Raji (cell line): ENCODE results near the gene SHISA5.

Experiments used
- POLR2A ChIP-seq: IDR thresholded peaks from 2 replicates; pipeline ENCODE4 v1.6.1; 2011; ENCODE audit warnings: low read depth, low read length, control low read depth; ENCODE audit not compliant: insufficient read depth

SHISA5 gene

DNA sequence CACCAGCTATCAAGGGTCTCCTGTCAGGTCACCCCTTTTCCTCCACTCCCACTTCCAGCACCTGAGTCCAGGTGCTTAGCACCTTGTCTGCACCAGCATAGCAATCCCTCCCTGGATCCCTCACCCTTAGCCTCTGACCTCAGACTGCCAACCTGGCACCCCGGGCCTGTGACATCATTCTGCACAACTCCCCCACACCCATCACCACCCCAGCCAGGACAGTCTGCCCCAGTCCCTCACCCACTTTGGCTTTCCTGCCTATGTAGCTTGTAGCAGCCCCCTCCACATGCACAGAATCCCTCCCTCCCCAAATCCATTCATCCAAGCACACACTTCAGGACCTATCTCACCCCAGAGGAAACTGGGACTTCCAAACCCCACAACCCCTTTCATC, 73.3 kb downstream of the SHISA5 start:
- no peak for TF ChIP-seq POLR2A

DNA sequence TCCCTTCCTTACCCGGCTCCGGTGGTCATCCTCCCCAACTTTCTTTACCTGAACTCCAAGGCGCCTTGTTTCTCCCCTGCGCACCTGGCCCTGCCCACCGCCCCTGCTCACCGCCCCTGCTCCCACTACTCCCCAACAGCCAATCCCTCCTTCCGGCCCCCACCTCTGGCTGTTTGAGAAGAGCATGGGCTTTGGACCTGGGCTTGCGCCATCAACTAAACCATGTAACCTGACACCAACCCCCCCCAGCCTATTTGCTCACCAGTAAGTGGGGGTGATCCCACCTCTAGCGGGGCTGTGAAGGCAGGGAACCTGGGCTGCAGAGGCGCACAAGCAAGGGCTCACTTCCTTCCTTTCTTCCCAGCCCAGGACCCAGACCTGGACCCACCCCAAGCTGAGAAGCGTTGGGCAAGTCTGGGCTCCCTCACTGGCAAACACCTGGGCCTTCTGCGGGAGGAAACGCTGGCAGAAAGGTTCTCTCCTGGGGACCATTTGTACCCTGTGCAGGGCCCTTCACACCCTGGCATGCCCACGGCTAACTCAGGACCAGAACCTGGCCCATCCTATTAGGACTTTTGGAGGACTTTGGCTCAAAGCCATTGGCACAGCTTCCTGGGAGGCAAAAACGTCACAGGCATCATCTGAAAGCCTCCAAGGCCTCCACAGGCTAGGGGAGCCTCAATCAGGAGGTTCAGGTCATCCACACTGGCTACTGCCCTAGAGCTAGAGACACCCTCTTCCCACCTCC, 73.8 kb downstream of the SHISA5 start, which contains the start of gene PLXNB1:
Gene PLXNB1 (minus strand): TSS at position 127 of the 748 bp plus-strand sequence. CDS start 5,475 bp downstream, outside the sequence.
- TF ChIP-seq POLR2A: no peak

DNA sequence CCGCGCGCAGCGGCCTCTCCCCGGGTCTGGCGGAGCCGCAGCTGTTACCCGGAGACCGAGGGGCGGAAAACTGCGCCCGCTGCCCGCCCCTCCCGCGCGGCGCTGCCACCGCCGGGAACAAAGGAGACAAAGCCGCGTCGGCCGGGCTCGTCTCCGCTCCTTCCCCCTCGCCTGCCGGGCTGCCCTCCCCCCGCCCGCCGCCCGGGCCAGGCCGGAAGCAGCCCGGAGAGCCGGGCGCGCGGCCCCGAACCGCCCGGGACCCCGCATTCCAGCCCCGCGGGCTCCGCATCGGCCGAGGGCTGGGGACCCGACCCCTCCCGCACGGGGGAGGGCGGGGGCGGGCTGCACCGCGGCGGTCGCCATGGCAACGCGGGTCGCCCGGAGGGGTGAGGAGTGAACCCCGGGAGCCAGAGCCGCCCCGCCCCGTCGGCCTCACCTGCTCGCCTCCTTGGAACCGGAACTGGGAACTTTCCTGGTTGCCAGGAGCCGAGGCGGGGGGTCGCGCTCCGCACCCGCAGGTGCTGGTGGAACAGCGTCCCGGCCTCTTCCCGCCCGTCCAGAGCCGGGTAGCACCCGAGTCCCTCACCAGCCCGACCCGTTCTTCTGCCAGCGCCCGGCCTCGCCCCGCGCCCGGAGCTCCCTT, 74.5 kb downstream of the SHISA5 start:
- TF ChIP-seq POLR2A: no peak

DNA sequence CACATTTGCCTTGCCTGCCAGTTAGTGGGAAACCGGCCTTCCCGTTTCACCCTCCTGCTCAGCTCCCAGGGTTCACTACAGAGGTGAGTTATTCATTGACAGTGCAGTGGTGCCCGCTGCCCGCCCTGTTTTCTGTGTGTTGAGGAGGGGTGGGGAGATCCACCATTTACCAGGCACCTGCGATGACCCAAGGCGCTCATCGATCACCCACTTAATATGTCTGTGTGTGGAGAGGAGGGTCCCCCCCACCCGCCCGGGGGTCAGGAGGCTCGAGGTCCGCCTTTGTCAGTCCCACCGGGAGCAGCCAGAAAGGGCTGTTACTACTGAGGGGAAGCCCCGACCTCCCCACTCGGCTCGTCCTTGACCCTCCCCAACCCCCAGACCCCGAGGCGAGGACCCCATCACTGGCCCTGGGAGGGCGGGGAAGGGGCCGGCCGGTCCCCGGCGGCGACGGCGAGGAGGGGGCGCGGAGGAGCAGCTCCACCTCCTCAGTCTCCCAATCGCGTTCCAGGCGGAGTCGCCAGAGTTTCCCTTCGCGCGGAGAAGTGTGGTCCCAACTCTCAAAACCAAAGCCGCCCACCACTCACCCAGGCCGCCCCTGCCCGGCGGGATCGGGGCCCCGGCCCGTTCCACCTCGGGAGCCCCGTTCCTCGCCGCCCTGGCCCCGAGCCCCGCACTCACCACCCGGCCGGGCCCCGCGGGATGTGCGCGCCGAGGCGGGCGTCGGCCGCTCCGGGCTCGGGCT, 75.2 kb downstream of the SHISA5 start:
- no peak for TF ChIP-seq POLR2A

DNA sequence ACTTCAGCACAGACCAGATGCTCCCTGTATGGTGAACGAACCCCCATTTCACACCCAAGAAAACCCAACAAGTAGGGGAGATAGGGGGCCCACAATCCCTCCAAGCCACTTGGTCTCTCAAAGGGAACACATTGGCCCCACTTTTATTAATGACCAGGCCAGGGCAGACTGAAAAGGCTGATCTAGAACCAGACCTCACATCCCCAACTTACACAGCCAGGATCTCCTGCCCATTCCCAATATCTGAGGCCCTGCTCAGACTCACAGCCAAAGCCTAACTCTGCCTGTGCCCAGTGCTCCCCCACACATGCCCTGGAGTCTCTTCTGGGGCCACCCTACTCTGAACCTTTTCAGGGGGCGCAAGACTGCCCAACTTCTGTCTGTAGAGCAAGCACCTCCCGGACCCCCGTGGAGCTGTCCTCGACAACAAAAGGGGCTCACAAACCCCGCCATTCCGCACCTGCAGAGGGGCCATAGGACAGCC, 75.8 kb downstream of the SHISA5 start:
- no peak for TF ChIP-seq POLR2A

DNA sequence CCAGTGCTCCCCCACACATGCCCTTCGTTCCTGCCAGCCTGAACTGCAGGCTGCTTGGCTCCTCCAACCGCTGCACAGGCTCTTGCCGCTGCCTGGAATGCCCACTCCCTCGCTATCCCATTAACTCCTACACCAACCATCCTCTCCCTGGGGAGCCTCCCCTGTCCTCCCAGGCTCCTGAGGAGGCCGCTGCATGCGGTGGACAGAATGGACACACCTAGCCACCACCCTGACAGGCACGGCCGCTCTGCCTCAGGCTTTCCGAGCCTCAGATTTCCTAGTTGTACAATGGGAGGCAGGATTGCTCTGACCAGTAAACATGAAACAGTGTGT, 76.4 kb downstream of the SHISA5 start:
- no peak for TF ChIP-seq POLR2A

DNA sequence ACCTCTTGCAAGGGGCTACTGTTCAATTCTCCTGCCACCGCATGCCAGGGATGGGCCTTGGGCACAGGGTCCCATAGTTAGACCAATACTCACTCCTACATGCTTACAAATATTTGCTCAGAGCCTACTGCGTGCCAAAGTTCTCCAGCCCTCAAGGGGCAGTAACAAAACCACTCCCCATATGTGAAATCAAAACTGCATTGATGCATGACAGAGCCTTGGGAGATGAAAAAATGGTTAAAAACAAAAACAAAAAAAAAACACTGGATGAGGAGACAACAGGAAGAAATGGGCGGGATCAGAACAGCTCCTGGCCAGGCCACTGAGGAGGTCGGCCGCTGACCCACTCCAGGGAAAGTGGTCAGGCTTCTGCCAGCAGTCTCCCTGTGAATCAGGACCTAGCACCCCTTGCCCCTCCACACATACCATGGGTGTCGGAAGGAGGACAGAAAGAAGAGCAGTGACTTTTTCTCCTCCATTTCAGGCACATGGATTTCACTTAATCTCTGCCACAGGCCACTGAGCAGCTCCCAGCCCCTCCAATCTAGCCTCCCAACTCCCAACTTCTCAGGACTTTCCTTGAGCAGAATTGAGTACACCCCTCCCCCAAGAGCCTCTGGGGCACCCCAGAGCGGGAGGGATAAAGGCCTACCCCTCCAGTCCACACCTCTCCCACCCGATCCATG, 76.9 kb downstream of the SHISA5 start:
- no peak for TF ChIP-seq POLR2A

DNA sequence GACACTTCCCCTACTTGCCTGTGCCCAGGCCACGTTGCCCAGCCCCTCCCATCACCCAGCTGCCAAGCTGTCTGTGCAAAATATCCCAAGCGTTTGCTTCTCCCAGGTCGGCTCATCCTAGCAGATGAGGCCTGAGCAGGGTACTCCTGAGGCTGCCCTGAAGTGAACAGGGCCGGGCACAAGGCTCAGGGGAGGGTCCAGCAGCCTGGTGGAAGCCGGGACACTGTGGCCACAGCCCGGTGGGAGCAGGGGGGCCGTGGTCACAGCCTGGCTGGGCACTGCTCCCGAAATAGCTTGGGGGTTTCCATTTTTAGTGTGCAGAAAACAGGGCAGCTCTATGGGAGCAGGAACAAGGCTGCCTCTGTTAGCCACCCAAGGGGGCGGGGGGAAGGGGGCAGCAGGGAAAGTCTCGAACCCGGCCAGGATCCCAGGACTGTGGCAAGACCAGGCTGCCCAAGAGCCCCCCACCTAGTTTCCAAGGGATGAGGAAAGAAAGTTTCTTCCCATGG, 77.5 kb downstream of the SHISA5 start:
- TF ChIP-seq POLR2A: no peak

DNA sequence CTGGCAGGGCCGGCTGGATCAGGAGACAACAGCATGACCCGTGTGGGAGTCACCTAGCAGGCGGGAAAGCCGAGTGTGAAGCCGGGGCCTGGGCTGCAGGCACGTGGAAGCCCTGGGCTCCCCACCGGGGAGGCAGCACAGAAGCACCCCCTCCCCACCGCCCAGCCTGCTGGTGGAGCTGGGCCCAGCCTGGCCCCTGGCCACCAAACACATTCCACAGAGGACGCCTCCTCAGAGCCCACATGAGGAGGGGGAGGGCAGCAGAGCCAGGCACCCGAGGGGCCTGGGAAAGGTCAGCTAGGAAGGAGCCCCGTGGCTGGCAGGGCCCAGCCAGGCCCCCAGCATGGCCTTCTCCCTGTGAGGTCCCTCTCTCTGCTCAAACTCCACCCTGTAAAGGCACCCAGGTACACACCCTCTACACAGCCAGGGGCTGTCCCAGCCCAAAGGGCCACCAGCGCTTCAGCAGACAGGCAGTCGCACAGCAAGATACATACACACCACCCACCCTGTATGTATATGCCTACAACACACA, 78.6 kb downstream of the SHISA5 start:
- no peak for TF ChIP-seq POLR2A

DNA sequence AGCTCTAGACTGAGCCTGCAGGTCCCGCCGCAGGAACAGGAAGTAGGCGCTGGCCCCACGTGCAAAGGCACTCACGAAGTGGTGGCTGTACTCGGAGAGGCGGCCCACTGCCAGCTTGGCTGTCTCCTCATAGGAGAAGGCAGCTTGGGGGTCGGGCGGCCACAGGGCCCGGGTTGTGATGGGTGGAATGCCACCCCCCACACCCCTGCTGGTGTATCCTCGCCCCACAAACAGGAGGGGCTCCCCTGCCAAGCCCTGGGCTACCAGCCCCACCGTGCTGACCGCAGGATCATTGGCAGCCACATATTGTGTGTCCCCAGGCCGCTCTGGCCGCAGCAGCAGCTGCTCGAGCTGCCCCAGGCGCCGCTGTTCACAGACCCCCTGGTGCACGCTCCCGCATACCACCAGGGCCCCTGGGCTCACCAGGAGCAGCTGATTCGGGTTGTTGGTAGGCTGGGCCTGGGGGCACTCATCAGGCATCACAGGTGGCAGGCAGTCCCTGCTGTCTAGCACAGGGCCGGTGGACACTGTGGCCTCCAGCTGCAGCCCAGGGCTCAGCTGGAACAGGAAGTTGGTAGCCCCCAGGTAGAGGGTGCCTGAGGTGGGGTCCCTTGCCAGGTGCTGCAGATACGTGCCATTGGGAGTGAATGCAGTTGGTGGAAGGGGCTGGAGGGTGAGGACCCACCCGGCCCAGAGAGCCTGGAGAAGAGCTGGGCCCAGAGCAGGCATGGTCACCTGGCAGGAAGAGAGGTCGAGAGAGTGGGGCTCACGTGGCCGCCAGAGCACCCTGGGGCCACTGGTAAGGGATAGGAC, 79.9 kb downstream of the SHISA5 start:
- TF ChIP-seq POLR2A: no peak

DNA sequence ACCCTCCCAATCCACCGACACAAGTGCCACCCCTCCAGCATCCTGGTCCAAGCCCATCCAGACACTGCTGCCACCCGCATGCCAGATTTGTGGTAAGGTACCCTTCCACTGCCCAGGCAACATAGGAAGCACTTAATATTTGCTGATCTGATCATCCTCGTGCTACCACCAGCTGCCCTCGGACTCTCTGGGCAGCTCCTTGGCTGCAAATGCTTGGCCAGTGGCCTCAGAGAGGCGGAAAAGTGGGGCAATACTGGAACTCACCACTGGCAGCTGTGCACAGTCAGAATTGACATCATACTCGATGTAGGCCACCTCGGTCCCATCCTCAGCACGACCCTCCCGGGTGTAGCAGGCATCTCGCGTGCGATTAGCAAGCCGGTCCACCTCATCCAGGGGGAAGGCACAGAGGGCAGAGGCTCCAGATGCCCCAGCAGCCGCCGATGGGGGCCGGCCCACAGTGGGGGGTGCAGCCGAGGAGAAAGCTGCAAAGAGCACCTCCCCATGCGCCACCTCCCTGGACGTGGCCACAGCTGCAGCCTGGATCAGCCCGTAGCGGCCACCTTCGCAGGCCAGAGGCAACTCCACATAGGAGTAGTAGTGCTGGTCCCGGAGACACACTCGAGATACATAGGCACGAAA, 80.6 kb downstream of the SHISA5 start:
- TF ChIP-seq POLR2A: no peak

DNA sequence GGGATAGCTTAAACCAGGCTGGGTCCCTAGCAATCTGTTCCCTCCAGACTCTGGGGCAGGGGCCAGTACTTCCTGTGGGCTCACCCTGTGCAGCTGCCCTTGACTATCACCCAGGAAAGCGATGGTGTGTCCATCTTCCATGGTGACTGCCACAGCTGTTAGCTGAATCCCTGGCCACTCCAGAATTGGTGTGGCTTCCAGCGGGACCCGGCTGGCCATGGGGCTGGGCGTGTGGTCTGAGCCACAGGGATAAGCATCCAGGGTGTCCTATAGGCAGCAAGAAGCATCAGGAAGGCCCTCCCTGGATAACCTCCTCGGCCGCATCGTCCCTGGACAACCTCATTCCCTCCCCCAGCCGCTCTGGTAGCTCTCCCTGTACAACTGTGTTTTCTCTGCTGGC, 81.3 kb downstream of the SHISA5 start:
- TF ChIP-seq POLR2A: no peak

DNA sequence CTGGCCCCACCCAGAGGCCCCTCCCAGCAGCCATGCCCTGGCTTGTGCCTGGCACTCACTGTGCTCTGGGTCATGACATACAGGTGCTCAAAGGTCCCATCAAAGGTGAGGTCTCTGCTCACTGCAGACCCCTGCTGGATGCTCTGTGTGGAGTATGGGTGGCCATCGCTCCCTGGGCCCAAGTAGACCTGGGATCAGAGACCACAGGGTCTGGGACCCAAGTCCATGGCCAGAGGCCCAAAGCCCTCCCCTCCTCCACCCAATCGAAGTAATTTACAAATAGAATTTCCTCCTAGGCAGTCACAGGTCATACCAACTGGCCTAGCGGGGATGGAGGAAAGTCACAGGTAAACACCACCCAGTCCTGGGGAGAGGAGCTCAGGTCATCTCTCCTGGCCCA, 81.7 kb downstream of the SHISA5 start:
- no peak for TF ChIP-seq POLR2A

DNA sequence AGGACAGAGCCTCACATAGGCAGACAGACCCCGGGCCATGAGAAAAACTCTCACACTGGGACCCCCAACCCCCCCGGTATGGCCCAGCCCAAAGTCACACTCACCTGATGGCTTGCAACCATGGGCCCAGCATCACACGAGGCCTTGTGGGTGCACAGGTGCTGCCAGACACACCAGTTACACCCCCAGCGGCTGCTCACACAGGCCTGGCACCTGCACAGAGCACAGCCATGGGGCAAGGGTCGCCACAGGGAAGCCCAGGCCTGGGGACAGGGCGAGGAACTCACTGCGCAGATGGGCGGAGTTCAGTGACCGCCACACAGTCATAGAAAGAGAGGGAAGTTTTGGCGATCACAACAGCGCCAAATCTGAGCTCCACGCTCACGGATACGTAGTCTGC, 83.4 kb downstream of the SHISA5 start:
- no peak for TF ChIP-seq POLR2A
